SHP77 (cell line): ENCODE data around the gene SERPINC1.
A peak's percentile ranks its signal among the peaks of the same experiment; 100 is the strongest.
"Not testable (repeated sequence)": the region's sequence is repeated elsewhere in the genome, so short reads cannot be mapped to it uniquely, and the experiment has no call there.

Experiments used
- DNase-seq, 2 experiments: peaks; one replicate each; lab custom pipeline; 2025; lab: John Stamatoyannopoulos, UW

The SERPINC1 gene

DNA sequence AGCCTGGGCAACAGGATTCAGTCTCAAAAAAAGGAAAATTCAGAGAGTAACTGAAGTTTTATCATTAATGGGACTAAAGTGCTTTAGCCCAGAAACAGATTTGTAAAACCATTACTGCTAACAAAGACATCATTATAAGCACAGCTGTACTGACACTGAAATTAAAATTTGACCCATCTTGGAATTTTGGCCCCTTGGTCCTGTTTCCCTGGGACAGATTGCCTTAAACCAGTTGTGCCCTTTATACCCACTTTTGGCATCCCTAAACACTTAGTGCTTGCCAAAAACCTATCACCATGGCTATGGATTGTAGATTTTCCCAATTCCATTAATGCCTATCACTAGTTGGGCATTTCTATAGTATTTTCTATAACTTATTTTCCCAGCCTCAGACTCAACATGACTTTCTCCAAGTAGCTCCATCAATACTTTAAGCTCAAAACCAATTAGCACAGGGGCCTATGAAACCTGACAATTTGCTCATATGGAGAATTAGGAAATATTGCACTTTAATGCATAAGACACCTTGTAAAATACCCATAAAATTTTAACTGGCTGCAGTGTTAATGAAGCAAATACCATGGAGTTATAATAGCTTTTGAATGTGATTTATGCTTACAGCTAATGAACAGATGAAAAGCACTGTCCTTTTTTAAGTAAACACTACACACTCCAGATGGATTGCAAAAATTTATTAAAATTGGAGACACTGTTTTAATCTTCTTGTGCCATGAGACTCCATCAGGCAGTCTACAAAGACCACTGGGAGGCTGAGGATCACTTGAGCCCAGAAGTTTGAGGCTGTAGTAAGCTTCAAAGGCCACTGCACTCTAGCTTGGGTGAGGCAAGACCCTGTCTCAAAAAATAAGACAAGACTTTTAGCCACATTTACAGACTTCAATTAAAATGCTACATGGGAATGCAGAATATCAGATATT is 53.6 kb downstream of the SERPINC1 start:
- peak in 1 of 2 experiments; percentile 5 for DNase-seq

DNA sequence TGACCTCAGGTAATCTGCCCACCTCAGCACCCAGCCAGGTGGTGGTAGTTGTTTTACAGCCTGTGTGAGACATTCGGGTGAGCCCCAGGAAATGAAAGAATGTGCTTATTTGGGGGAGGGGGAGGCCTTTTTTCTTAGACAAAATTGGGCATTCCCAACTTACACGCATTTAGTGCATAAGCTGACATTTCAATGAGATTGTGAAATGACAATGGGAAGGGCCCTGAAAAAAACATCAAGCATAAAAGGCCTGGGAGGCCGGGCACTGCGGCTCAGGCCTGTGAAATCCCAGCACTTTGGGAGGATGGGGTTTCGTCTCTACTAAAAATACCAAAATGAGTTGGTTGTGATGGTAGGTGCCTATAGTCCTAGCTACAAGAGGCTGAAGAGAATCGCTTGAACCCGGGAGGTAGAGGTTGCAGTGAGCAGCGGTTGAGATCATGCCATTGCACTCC is 54.3 kb downstream of the SERPINC1 start:
- DNase-seq: no peak

DNA sequence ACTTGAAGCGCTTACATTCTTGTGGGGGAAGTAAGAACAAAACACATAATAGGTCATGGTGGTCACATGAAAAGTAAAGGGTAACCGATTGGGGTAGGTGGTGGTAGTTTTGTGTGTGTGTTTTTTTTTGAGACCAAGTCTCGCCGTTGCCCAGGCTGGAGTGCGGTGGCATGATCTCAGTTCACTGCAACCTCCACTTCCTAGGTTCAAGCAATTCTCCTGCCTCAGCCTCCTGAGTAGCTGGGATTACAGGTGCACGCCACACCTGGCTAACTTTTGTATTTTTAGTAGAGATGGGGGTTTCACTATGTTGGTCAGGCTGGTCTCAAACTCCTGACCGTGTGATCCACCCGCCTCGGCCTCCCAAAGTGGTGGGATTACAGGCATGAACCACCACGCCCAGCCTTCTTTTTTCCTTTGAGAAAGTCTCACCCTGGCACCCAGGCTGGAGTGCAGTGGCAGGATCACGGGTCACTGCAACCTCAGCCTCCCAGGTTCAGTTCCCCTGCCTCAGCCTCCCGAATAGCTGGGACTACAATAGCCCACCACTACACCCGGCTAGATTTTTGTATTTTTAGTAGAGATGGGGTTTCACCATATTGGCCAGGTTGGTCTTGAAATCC is 54.9 kb downstream of the SERPINC1 start:
- not testable (repeated sequence) for DNase-seq

DNA sequence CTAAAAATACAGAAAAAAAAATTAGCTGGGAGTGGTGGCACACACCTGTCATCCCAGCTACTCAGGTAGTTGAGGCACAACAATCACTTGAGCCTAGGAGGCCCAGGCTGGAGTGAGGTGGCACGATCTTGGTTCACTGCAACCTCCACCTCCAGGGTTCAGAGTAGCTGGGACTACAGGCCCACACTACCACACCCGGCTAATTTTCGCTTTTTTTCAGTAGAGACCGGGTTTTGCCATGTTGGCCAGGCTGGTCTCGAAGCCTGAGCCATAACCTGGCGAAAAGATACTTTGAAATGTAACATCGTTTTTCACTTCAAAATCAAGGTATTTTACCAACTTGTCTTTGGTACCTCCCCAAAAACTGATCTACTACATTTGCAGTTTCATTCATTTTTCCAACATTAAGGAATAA is 55.4 kb downstream of the SERPINC1 start:
- no peak for DNase-seq

DNA sequence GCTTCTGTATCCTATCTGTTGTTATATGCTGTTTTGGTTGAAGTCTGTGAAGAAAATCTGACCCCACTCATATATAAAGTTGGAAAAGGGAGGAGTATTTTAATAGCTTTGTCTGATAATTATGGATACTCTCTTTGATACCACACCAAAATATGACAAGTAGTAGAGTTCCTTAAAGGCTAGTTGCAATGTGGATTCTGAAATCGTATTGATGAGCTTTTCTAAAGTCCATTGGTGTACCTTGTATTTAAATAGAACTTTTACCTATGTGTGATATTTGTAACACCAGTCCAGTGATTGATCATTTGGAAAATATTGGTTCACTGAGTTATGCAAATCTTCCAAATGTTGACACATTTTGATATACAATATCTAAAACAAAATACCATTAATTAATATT is 57.1 kb downstream of the SERPINC1 start:
- no peak for DNase-seq

DNA sequence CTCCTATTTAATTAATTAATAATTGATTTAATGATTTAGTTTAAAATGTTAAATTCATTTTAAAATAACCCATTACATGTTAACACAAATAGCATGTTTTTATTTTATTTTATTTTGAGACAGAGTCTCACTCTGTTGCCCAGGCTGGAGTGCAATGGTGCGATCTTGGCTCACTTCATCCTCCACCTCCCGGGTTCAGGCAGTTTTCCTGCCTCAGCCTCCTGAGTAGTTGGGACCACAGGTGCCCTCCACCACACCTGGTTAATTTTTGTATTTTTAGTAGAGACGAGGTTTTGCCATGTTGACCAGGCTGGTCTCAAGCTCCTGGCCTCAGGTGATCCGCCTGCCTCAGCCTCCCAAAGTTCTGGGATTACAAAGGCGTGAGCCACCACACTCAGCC is 57.6 kb downstream of the SERPINC1 start:
- DNase-seq: not testable (repeated sequence)

DNA sequence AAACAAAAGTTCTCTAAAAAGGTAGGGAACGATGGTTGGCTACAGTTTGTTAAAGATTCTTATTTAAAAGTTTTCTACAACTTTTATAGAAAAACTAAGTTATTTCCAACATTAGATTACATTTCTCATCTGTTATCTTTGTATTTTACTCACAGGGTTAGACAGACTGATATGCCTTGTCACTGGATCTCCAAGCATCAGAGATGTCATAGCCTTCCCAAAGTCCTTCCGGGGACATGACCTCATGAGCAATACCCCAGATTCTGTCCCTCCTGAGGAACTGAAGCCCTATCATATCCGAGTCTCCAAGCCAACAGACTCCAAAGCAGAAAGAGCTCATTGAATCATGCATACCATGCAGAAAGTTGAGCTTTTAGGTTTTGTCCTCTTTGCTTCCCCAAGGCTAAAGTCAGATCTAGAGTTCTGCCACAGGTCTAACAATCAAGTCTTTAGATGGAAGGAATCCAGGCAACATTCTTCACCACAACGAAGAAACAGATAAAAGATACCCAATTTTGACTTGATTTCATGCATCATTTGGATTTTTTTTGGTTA is 59.7 kb downstream of the SERPINC1 start:
- no peak for DNase-seq

DNA sequence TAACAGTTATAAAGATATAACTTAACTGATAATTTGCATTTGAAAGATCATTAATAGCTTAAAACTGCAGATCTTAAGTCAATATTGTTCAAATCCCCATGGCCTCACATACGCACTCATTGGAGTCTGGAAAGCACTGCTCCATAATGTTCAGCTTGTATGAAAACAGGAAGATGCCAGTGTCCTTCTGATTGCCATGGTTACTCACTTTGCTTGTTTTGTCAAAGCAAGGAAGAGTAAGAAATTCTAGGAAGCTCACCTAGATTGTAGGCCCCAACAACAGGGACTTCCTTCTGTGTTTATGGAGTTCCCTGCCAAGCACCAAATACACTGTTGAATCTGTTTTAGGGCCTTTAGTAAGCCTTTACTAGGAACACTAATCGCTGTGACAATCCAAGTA is 60.2 kb downstream of the SERPINC1 start:
- no peak for DNase-seq

DNA sequence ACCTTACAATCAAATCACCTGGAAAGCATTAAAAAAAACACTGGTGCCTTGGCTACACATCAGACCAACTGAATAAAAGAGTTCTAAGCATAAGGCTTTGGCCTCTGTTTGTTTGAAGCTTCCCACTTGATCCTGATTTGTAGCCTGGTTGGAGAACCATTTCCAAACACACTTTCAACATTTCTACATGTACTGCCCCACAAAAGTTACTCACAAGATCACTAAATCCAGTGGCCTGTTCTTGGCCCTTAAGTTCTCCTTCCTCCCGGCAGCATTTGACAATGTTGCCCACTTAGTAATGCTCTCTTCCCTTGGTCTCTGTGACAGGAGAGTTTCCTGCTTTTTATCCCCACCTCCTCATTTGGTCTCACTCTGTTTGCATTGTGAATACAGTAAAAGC is 61.1 kb downstream of the SERPINC1 start:
- no peak for DNase-seq
